ENCODE results near the gene CPED1.
"Not testable (repeated sequence)": the region's sequence is repeated elsewhere in the genome, so short reads cannot be mapped to it uniquely, and the experiment has no call there.

Gene CPED1

DNA sequence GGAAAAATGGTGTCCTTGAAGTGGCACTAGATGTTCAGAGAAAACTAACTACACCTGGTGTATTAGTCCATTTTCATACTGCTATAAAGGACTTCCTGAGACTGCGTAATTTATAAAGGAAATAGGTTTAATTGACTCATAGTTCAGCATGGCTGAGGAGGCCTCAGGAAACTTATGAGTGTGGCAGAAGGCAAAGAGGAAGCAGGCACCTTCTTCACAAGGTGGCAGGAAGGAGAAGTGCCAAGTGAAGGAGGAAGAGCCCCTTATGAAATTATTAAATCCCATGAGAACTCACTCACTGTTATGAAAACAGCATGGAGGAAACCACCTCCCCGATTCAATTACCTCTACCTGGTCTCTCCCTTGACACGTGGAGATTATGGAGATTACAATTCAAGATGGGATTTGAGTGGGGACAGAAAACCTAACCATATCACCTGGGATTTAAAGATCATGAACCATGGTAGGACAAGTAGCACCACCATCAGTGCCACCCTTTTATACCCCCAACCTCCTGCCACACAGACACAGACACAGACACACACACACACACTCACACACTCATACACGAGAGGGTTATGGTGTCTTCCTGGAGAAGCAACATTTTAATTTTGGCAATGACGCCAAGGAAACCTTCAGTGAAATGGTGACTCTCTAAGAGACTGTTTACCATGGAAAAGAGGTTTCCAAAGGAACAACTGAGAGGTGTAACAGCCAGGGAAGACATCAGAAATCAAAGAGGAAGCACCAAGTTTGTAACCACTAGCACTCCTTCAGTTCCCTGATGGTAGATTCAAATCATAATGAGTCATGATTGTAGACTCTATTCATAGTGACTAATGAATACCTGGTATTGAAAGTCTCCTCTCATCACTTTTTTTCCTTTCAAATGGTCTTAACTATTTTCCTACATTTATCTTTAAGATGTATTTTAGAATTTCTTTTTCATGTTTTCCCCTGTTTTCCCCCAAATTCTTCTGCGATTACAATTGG lies 298.5 kb downstream of the CPED1 start:
- Mint-ChIP-seq H3K4me1 (ENCODE audit: low read depth) (no peaks in the 10 kb centered on the region), H3K27me3 (ENCODE audit: low read depth) (peaks cover 1% of the 10 kb centered on the region), H3K4me3 (no peak overlapping the region), H3K27ac (no peak overlapping the region), H3K36me3 (ENCODE audit: low read depth) (no peaks in the 10 kb centered on the region), H3K9me3 (peaks cover 30% of the 10 kb centered on the region)

GRCh38 chr7:121288894-121289293 lies 300.4 kb downstream of the CPED1 start:
- Mint-ChIP-seq H3K36me3 (ENCODE audit: low read depth) (no peaks in the 10 kb centered on the region), H3K27ac (no peak overlapping the region), H3K4me1 (ENCODE audit: low read depth) (no peaks in the 10 kb centered on the region), H3K27me3 (ENCODE audit: low read depth) (peaks cover 4% of the 10 kb centered on the region), H3K9me3 (peaks cover 30% of the 10 kb centered on the region), H3K4me3 (no peak overlapping the region)

- H3K4me1 Mint-ChIP-seq (ENCODE audit: low read depth); H3K27me3 Mint-ChIP-seq (ENCODE audit: low read depth); H3K4me3 Mint-ChIP-seq; H3K27ac Mint-ChIP-seq; H3K36me3 Mint-ChIP-seq (ENCODE audit: low read depth): not testable (repeated sequence)
- peaks cover 25% of the 10 kb centered on the region for H3K9me3 Mint-ChIP-seq
Measured at GRCh38 chr7:121289930-121290329, 301.4 kb downstream of the CPED1 start.

DNA sequence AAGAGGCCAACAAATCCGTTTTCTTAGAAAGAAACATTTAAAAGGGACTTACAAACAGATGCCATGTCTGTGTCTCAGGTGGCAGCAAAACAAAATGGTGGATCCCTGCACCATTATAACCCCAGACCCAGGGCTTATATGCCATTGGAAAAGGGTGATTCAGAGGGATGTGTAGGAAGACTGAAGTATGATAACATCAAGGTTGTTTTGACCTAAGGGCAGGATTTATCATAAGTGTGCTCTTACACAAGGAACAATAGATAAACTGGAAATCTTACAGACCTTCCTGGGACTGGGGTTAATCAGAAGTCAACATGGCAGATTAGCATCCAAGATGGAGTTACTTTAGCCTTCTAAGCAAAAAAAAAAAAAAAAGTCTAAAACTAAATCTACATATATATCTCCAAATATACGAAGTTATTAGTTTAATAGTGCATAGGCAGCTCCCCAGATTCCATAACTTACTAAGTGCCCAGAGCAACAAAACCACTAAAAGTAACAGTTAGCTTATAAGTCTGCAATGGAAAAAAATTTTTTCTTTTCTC lies 306.0 kb downstream of the CPED1 start:
- Mint-ChIP-seq H3K4me3 (no peak overlapping the region), H3K27me3 (ENCODE audit: low read depth) (peaks cover 4% of the 10 kb centered on the region), H3K9me3 (peaks cover 8% of the 10 kb centered on the region), H3K36me3 (ENCODE audit: low read depth) (no peaks in the 10 kb centered on the region), H3K27ac (no peak overlapping the region), H3K4me1 (ENCODE audit: low read depth) (no peaks in the 10 kb centered on the region)

DNA sequence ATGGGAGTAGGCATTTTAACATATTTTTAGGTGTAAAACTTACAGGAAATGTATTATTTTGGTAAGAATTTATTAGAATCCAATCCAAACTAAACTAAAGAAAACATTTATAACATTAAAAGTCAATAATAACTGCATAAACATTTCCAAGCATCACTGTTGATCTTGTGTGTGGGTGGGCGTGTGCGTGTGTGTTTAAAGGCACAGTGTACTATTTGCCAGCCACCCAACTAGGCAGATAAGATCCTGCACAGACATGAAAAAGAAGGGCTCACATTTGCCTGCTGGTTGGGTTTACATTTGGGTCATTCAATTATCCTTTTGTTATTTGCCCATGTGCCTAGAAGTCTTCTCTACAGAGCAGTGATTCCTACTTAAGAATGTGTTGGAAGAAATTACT lies 309.3 kb downstream of the CPED1 start:
- H3K27ac Mint-ChIP-seq: no peak overlapping the region
- H3K36me3 Mint-ChIP-seq (ENCODE audit: low read depth): no peaks in the 10 kb centered on the region
- no peaks in the 10 kb centered on the region for H3K9me3 Mint-ChIP-seq
- H3K4me1 Mint-ChIP-seq (ENCODE audit: low read depth): no peaks in the 10 kb centered on the region
- H3K4me3 Mint-ChIP-seq: no peak overlapping the region
- peaks cover 4% of the 10 kb centered on the region for H3K27me3 Mint-ChIP-seq (ENCODE audit: low read depth)

GRCh38 chr7:121298831-121299239 lies 310.3 kb downstream of the CPED1 start:
- H3K4me1 Mint-ChIP-seq (ENCODE audit: low read depth): no peaks in the 10 kb centered on the region
- H3K9me3 Mint-ChIP-seq: no peaks in the 10 kb centered on the region
- H3K27me3 Mint-ChIP-seq (ENCODE audit: low read depth): peaks cover 4% of the 10 kb centered on the region
- H3K36me3 Mint-ChIP-seq (ENCODE audit: low read depth): no peaks in the 10 kb centered on the region
- no peak overlapping the region for H3K27ac Mint-ChIP-seq
- no peak overlapping the region for H3K4me3 Mint-ChIP-seq

DNA sequence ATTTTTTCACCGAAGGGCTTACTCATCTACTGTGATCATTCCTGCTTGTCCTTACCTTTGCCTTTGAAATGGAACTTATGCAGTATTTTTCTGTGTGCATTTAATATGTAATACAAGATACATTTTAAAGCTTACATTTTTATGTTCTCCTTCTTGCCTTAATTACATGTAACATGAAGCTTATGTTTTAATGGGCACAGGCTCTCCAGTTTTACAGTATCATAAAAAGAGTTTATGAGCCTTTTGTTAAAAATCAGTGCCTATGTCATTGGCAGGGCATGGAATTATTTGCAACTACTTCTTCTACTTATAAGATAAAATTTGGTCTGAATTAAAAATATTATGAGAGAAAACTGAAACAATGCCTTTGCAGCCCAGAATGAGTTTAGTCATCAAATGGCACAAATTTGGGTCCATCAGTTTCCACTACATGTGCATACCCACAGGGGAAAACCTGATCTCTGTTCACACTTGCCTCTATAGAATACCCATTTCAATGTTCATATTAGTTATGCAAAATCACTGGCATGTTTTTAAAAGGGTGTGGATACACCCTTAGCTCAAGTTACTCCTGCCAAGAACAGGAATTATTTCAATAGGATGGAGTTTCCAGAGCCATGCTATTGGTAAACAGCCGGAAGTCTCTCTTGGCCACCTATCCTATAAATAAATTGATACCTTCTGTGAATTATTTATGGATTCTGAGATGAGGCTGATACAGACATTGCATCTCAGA lies 312.3 kb downstream of the CPED1 start:
- no peaks in the 10 kb centered on the region for H3K4me1 Mint-ChIP-seq (ENCODE audit: low read depth)
- H3K27ac Mint-ChIP-seq: no peak overlapping the region
- no peaks in the 10 kb centered on the region for H3K36me3 Mint-ChIP-seq (ENCODE audit: low read depth)
- H3K4me3 Mint-ChIP-seq: no peak overlapping the region
- no peaks in the 10 kb centered on the region for H3K9me3 Mint-ChIP-seq
- H3K27me3 Mint-ChIP-seq (ENCODE audit: low read depth): peaks cover 4% of the 10 kb centered on the region

DNA sequence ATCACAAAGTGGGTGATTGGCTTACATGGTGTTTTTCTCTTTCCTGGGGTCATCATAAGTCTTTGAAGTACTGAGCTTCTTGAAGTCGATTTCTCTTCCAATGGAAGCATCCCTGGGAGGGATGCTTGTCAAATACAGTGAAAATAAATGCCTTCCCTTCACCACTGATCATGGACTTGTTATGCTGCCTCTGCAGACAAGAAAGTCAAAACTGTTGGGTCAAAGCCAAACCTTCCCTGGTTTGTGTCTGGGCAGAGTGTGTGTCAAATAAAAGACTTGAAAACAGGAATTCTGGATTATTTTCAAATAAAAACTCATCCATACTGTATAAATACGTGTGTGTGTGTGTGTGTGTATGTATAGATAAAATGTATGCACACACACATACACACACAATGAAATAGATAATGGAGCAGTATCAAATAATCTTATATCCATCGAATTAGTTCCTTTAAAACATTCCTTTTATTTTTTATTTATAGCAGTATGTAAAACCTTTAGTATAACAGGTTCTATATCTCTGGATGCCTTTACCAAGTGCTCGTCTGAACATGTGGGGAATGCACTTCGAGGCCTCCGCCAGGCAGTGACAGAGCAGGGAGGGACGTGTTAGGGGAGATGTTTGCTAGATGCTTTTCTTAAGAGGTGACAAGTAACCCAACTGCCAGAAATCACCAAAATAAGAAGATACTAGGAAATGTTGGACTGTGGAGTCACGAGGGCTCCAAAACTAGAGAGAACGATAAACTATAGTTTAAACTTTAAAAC lies 313.1 kb downstream of the CPED1 start:
- Mint-ChIP-seq H3K4me1 (ENCODE audit: low read depth) (no peaks in the 10 kb centered on the region), H3K4me3 (no peak overlapping the region), H3K27me3 (ENCODE audit: low read depth) (peaks cover 8% of the 10 kb centered on the region)

GRCh38 chr7:121302214-121302745 lies 313.8 kb downstream of the CPED1 start:
- Mint-ChIP-seq H3K36me3 (ENCODE audit: low read depth) (no peaks in the 10 kb centered on the region), H3K27me3 (ENCODE audit: low read depth) (peaks cover 10% of the 10 kb centered on the region), H3K27ac (no peak overlapping the region), H3K4me3 (no peak overlapping the region), H3K4me1 (ENCODE audit: low read depth) (no peaks in the 10 kb centered on the region), H3K9me3 (no peaks in the 10 kb centered on the region)

More for the DNA sequence above, 313.1 kb downstream of the CPED1 start:
- no peaks in the 10 kb centered on the region for H3K36me3 Mint-ChIP-seq (ENCODE audit: low read depth)
- H3K27ac Mint-ChIP-seq: no peak overlapping the region
- H3K9me3 Mint-ChIP-seq: no peaks in the 10 kb centered on the region

GRCh38 chr7:121303422-121304101 lies 315.1 kb downstream of the CPED1 start:
- Mint-ChIP-seq H3K4me3 (no peak overlapping the region), H3K27ac (no peak overlapping the region), H3K4me1 (ENCODE audit: low read depth) (no peaks in the 10 kb centered on the region), H3K27me3 (ENCODE audit: low read depth) (peaks cover 10% of the 10 kb centered on the region), H3K36me3 (ENCODE audit: low read depth) (no peaks in the 10 kb centered on the region), H3K9me3 (no peaks in the 10 kb centered on the region)

GRCh38 chr7:121304102-121304658 lies 315.7 kb downstream of the CPED1 start:
- Mint-ChIP-seq H3K4me3 (no peak overlapping the region), H3K27me3 (ENCODE audit: low read depth) (peaks cover 11% of the 10 kb centered on the region), H3K27ac (no peak overlapping the region), H3K36me3 (ENCODE audit: low read depth) (no peaks in the 10 kb centered on the region), H3K4me1 (ENCODE audit: low read depth) (no peaks in the 10 kb centered on the region), H3K9me3 (no peaks in the 10 kb centered on the region)

DNA sequence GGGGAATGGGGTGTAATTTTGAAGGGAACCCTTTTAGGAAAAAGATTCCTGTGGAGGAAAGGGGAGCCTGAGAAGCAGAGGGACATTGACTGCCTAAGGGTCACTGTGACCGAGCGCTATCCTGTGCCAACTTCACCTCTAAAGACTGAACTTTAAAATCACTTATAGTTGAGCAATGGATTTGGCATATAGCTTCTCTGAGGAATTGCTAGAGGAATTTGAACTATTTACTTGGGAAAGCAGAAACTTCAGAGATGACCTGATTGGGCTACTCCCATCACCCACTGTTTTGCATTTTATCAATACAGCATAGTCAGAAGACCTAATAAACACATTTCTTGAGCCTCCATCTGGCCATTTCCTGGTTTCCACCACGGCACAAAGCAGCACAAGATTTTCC lies 316.6 kb downstream of the CPED1 start:
- Mint-ChIP-seq H3K9me3 (no peaks in the 10 kb centered on the region), H3K27ac (no peak overlapping the region), H3K27me3 (ENCODE audit: low read depth) (peaks cover 18% of the 10 kb centered on the region), H3K4me3 (no peak overlapping the region), H3K36me3 (ENCODE audit: low read depth) (no peaks in the 10 kb centered on the region), H3K4me1 (ENCODE audit: low read depth) (no peaks in the 10 kb centered on the region)

DNA sequence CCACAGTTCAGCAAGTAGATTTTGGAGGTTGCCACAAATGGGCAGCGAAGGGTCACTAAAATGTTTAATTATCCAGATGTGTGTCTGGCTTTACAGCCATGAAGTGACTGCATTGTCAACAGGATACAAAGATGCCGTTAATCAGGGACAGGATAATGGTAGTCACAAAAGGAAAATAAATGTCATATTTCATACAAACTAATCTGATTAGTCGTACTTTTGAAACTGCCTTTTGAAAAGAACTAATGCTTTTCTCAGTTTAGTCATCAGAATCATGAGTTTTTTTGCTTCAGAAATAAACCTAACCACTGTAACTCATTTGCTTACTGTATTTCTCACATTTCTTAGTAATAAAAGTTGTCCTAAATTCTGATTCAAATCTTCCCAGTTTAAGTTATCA lies 318.1 kb downstream of the CPED1 start:
- no peaks in the 10 kb centered on the region for H3K9me3 Mint-ChIP-seq
- peaks cover 20% of the 10 kb centered on the region for H3K27me3 Mint-ChIP-seq (ENCODE audit: low read depth)
- H3K27ac Mint-ChIP-seq: no peak overlapping the region
- no peaks in the 10 kb centered on the region for H3K4me1 Mint-ChIP-seq (ENCODE audit: low read depth)
- no peak overlapping the region for H3K4me3 Mint-ChIP-seq
- H3K36me3 Mint-ChIP-seq (ENCODE audit: low read depth): no peaks in the 10 kb centered on the region

Data from T-helper 1 cell treated with Interleukin-12 subunit alpha and Interleukin-12 subunit beta and Interleukin-4 antibody, amounts not matched to agents 30 μg/mL and 1 μg/mL, for 36 hours (primary cell).